A673 (cell line): ENCODE measurements around the gene INSR.

Experiments used
- CTCF ChIP-seq: fragments of 300-800, 200-600 bp; sonication (generic); conservative IDR thresholded peaks from 2 replicates; pipeline ENCODE4 v1.5.1; 2017; ENCODE audit warnings: low read depth, mild to moderate bottlenecking, antibody characterized with exemption, low read length, moderate library complexity, mixed read lengths
- EZH2 ChIP-seq: fragments of 200-600 bp; sonication (generic); IDR thresholded peaks from 2 replicates; pipeline ENCODE4 v1.6.1; 2017; ENCODE audit warnings: borderline replicate concordance, low read depth, mild to moderate bottlenecking, mixed read lengths, antibody characterized with exemption, low read length; ENCODE audit not compliant: poor library complexity, severe bottlenecking

GRCh38 chr19:7194566-7194965 lies 99.6 kb downstream of the INSR start:
- TF ChIP-seq CTCF (no peak), EZH2 (no peak)
